Stimulated activated naive CD8-positive, alpha-beta T cell treated with anti-CD3 and anti-CD28 coated beads, Interleukin-15, amount 100 ng/mL, for 72 hours (primary cell): Measurements from ENCODE around the gene PICK1.
"Not testable (repeated sequence)": the region's sequence is repeated elsewhere in the genome, so short reads cannot be mapped to it uniquely, and the experiment has no call there.

Source experiments
- ATAC-seq: fragments of 150-1000 bp; cut with Tn5 transposase; 2 replicates; pipeline ENCODE4 v1.10.0; 2021; ENCODE audit warnings: mild to moderate bottlenecking, moderate library complexity
- DNase-seq, 2 donors: peaks; one replicate each; pipeline ENCODE4 v3.0.0; 2021 to 2022
- H3K27ac Mint-ChIP-seq, 2 donors: one replicate each; pipeline ENCODE4 v1.8.0; 2022; ENCODE audit warnings: mild to moderate bottlenecking in 2 of 2, mixed read lengths in 2 of 2, moderate library complexity in 2 of 2
- H3K27me3 Mint-ChIP-seq: one replicate; pipeline ENCODE4 v1.8.0; 2022; ENCODE audit warnings: mixed read lengths
- H3K4me1 Mint-ChIP-seq: one replicate; pipeline ENCODE4 v1.8.0; 2022; ENCODE audit warnings: mild to moderate bottlenecking, mixed read lengths
- H3K4me3 Mint-ChIP-seq, 2 donors: one replicate each; pipeline ENCODE4 v1.8.0; 2022; ENCODE audit warnings: mild to moderate bottlenecking in 2 of 2, mixed read lengths in 2 of 2, moderate library complexity in 1 of 2
- H3K9me3 Mint-ChIP-seq, 2 donors: one replicate each; pipeline ENCODE4 v1.8.0; 2022; ENCODE audit warnings: mixed read lengths in 2 of 2

PICK1 gene

GRCh38 chr22:38027487-38027886, 29.7 kb upstream of the PICK1 start:
- no peak for ATAC-seq
- DNase-seq, result no peak
- Mint-ChIP-seq H3K27me3 (no peaks in the 10 kb centered on the region), H3K9me3 (no peaks in the 10 kb centered on the region), H3K4me1 (no peaks in the 10 kb centered on the region), H3K27ac (no peak overlapping the region), H3K4me3 (no peak overlapping the region)

GRCh38 chr22:38028344-38029130, 28.7 kb upstream of the PICK1 start:
- no peaks in the 10 kb centered on the region for H3K9me3 Mint-ChIP-seq
- no peak overlapping the region for H3K27ac Mint-ChIP-seq
- no peaks in the 10 kb centered on the region for H3K4me1 Mint-ChIP-seq
- H3K27me3 Mint-ChIP-seq, result no peaks in the 10 kb centered on the region
- no peak for ATAC-seq
- H3K4me3 Mint-ChIP-seq, result no peak overlapping the region
- DNase-seq, result no peak

- Mint-ChIP-seq H3K4me3 (no peak overlapping the region), H3K27ac (no peak overlapping the region), H3K4me1 (no peaks in the 10 kb centered on the region), H3K27me3 (no peaks in the 10 kb centered on the region), H3K9me3 (no peaks in the 10 kb centered on the region)
- DNase-seq, result no peak
- ATAC-seq, result no peak
These were observed 27.8 kb upstream of the PICK1 start for GRCh38 chr22:38029370-38029769.

- DNase-seq (no peak), ATAC-seq (no peak)
- no peak overlapping the region for H3K4me3 Mint-ChIP-seq
- H3K27me3 Mint-ChIP-seq, result no peaks in the 10 kb centered on the region
- peak overlapping the region; percentile 27 to 72 for H3K27ac Mint-ChIP-seq
- no peaks in the 10 kb centered on the region for H3K4me1 Mint-ChIP-seq
- no peaks in the 10 kb centered on the region for H3K9me3 Mint-ChIP-seq
These were observed 27.3 kb upstream of the PICK1 start for GRCh38 chr22:38029901-38030300.

DNA sequence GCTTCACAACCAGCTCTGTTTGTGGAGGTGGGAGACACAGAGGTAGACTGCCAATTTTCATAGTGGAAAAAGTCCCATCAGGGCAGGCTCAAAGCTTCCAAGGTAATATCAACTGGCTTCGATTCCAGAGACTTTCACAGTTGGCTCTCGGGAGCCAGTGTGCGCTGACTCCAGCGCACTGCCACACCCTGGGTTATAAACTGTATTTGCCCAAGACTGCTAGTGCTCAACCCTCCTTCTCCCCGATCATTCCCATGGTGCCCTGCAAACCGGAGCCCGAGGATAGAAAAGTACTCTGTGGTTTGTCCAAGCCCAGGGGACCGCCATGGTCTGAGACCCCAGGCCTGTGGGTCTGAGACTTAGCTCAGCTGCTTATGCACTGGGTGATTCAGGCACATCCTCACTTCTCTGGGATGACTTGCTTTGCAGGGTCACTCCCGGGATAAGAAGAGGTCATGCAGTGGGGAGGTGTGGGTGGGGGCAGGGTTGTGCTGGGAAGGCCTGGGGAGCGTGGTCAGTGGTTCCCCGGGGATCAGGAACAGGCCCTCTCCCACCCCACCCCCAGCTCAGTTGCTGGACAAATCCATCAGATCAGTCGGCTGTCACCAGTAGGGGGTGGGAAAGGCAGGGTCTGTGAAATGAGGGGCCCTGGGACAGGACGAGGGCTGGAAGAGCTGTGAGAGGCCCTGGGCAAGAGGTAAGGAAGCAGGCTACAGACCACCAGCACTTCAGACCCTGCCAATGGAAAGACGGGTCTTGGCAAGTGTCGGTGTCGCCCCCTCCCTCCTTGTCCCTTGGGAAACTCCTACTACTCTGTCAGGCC, 26.7 kb upstream of the PICK1 start:
- ATAC-seq (no peak), DNase-seq (no peak)
- peak overlapping the region in 1 of 2 donors; percentile 27 for H3K27ac Mint-ChIP-seq
- H3K4me1 Mint-ChIP-seq, result no peaks in the 10 kb centered on the region
- H3K4me3 Mint-ChIP-seq, result no peak overlapping the region
- H3K27me3 Mint-ChIP-seq, result no peaks in the 10 kb centered on the region
- no peaks in the 10 kb centered on the region for H3K9me3 Mint-ChIP-seq

GRCh38 chr22:38031491-38031890, 25.7 kb upstream of the PICK1 start:
- no peak overlapping the region for H3K4me3 Mint-ChIP-seq
- ATAC-seq, result no peak
- DNase-seq, result no peak
- no peaks in the 10 kb centered on the region for H3K9me3 Mint-ChIP-seq
- H3K4me1 Mint-ChIP-seq, result no peaks in the 10 kb centered on the region
- H3K27ac Mint-ChIP-seq, result no peak overlapping the region
- no peaks in the 10 kb centered on the region for H3K27me3 Mint-ChIP-seq

DNA sequence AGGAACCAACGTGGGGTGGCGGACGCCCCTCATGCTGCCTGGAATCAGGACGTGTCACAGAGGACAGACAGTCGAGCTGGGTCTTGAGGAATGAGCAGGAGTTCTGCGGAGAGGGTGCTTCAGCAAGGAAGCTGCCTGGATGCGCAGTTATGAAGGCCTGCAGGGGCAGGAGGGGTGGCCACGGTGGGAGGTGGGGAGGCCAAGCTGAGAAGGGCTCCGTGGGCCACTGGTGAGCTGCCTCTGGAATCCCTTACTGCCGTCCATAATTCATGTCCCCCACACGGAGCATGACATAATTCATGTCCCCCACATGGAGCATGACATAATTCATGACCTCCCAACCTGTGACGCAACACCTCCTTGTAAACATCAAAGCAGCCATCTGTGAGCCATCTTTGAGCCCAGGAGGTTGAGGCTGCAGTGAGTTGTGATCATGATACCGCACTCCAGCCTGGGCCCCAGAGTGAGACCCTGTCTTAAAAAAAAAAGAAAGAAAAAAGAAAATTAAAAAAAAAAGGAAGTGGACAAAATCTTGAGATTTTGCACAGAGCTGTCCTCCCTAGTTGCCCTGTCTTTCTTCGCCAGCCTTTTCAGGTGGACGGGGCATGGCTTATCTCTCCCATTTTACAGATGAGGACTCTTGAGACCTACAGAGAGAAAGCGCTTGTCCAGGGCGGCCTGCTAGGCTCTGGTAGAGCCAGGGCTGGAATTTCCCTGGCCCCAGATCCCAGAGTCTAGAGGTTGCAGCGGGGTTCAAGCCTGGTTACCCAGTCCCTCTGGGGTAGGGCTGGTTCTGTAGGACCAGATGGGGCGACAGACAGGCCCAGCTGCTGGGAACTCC, 24.3 kb upstream of the PICK1 start:
- Mint-ChIP-seq H3K9me3 (no peaks in the 10 kb centered on the region), H3K4me1 (no peaks in the 10 kb centered on the region), H3K4me3 (no peak overlapping the region), H3K27me3 (no peaks in the 10 kb centered on the region), H3K27ac (no peak overlapping the region)
- ATAC-seq (no peak), DNase-seq (no peak)

DNA sequence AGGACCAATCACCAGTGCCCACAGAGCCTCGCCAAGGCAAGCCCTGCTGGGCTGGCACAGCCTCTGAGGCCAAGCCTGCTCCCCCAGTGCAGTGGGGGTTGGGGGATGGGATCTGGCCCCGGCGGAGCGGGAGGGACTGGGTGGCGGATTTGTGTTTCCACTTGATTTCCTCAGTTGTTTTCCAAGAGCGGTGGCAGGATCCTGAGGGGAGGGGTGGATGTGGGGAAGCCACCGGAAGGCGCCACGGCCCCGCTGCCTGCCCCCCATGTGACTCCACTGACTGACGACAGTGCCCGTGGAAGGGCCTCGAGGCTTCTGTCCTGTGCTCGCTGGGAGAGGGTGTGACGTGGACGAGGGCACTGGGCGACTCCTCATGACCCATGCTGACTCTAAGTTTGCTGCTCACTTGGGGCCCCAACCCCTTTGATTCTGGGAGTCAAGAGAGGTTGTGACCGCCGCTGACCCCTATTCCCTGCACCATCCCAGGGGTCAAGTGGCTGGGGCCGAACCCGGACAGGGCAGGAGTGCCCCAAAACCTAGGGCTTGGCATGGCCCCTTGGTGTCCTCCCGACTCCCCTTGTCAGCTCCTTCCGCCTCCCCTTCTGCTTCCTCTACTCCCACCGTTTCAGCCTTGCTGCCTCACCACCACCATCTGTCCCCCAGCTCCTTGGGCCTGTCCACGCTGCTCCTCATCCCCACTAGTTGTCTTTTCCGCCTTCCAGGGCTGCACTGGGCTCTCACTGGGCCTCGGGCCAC, 23.5 kb upstream of the PICK1 start:
- no peaks in the 10 kb centered on the region for H3K27me3 Mint-ChIP-seq
- no peak for ATAC-seq

DNA sequence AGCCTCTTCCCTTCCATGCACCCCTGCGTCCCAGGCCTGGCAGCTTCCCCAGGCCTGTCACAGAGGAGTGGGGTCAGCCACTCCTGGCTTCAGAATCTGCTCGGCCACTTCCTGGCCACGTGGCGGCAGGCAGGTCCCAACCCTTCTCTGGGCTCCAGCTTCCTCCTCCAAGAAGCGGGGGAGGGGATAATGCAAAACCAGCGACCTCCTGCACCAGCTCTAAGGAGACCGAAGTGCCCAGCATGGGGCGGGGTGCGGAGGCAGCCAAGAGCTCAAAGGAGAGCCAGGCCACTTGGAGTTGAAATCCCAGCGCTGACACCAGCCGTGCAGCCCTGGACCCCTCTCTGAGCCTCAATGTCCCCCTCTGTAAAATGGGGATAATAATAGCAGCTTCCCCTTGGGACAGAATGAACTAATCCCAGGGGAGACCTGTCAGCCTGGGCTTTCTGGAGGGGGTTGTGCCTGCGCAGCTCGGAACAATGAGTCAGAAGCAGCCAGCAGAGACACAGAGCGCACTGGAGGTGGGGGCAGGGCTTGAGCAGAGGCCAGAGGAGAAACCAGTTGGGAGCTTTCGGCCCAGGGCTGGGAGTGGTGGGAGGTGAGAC, 22.8 kb upstream of the PICK1 start:
- no peaks in the 10 kb centered on the region for H3K27me3 Mint-ChIP-seq
- H3K4me1 Mint-ChIP-seq, result no peaks in the 10 kb centered on the region
- no peak overlapping the region for H3K27ac Mint-ChIP-seq
- H3K4me3 Mint-ChIP-seq, result no peak overlapping the region
- no peak for ATAC-seq
- no peaks in the 10 kb centered on the region for H3K9me3 Mint-ChIP-seq
- DNase-seq, result no peak

More for the DNA sequence above, 23.5 kb upstream of the PICK1 start:
- no peak overlapping the region for H3K4me3 Mint-ChIP-seq
- H3K4me1 Mint-ChIP-seq, result no peaks in the 10 kb centered on the region
- no peaks in the 10 kb centered on the region for H3K9me3 Mint-ChIP-seq
- no peak for DNase-seq
- H3K27ac Mint-ChIP-seq, result no peak overlapping the region

DNA sequence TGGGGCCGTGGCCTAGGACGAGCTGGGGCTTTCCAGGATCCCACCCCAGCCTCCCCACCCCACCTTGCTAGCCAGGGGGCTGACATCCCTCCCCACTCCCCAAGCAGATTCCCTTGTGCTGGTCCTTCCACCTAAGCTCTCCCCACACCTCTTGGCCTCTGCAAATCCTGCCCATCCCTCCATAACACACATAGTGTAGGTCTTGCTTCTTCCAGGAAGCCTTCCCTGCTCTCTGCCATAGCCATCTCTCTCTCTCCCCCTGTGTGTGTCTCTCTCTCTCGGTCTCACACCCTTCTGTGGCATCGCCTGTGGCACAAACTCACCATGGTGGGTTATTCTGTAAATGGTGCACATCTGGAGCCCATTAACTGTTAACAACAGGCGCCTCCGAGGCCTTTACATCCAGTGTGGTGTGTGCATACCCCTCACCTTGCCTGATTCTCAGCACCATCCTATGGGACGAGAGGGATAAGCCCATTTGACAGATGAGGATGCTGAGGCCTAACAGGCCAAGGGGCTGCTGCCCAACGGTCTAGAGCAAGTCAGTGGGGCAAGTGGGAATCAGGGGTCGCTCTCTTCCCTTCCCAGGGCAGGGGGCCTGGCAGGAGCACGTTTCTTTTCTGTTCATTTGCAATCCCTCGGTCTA, 22.2 kb upstream of the PICK1 start:
- ATAC-seq (no peak), DNase-seq (no peak)
- peak overlapping the region in 1 of 2 donors; percentile 42 for H3K27ac Mint-ChIP-seq
- H3K9me3 Mint-ChIP-seq, result no peaks in the 10 kb centered on the region
- H3K4me1 Mint-ChIP-seq, result no peaks in the 10 kb centered on the region
- H3K4me3 Mint-ChIP-seq, result no peak overlapping the region
- H3K27me3 Mint-ChIP-seq, result no peaks in the 10 kb centered on the region

DNA sequence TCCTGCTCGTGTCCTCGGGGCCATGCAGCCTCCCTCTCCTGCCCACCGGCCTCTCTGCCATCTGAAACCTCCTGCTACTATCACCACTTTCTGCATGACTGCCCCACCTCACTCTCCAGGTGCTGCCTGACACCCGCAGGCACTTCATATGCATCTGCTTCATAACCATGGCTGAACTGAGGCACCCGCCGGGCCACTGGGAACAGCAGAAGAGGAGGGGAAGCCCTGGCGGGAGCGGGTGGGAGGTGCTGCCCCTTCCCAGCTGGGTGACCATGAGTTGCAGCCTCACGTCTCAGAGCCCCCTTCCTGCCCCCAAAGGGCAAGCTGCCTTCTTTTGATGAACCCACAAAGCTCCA, 21.7 kb upstream of the PICK1 start:
- Mint-ChIP-seq H3K9me3 (no peaks in the 10 kb centered on the region), H3K27ac (no peak overlapping the region), H3K4me3 (no peak overlapping the region), H3K27me3 (no peaks in the 10 kb centered on the region), H3K4me1 (no peaks in the 10 kb centered on the region)
- ATAC-seq (no peak), DNase-seq (no peak)

DNA sequence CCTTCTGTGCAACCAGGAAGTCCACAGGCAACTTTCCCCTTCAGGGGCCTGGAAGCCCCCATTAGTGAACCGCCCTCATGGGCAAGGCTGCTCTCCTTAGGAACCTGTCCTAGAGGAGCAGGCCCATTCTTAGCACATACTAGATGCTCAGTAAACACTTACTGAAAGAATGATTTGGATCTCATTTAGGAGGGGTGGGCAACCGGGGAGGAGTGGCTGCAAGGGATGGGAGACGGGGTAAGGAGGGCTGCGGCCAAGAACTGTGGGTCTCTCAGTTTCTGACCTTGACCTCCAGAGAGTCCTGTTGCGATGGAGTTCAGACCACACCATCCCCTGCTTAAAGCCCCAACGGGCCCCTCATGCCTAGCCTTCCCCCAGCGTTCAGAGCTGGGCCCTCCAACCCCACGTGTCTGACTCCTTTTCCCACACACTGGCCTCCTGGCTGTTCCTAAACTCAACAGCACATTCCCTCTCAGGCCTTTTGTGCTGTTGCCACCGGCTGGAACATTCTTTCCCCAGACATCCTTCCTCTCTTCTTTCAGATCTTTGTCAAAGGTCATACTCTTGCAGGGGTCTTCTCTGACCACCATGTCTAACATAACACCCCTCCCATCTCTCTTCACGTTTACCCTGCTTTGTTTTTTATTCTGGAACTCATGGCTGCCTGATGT, 20.7 kb upstream of the PICK1 start:
- no peak for DNase-seq
- Mint-ChIP-seq H3K4me1 (no peaks in the 10 kb centered on the region), H3K27me3 (no peaks in the 10 kb centered on the region), H3K4me3 (no peak overlapping the region), H3K9me3 (no peaks in the 10 kb centered on the region), H3K27ac (no peak overlapping the region)
- no peak for ATAC-seq

DNA sequence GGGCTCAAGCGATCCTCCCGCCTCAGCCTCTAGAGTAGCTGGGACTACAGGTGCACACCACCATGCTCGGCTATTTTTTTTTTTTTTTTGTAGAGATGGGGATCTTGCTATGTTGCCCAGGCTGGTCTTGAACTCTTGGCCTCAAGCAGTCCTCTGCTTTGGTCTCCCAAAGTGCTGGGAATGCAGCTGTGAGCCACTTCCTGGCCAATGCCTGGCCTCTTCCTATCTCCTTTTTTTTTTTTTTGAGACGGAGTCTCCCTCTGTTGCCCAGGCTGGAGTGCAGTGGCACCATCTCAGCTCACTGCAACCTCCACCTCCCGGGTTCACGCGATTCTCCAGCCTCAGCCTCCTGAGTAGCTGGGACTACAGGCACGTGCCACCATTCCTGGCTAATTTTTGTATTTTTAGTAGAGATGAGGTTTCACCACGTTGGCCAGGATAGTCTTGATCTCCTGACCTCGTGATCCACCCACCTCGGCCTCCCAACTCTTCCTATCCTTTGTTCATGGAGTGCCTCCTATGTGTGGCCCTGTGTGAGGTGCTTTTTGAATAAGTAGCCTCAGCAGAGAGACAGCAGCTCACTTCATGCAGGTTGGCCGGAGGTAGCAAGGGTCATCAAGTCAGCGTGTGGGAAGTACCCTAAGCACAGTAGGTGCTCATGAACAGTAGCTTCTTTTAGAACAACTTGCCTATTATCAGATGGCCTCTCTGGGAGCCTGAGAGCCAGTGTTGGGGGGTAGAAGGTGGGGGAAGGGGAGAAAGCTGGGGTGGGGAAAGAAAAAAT, 19.6 kb upstream of the PICK1 start:
- not testable (repeated sequence) for ATAC-seq, H3K27ac Mint-ChIP-seq, DNase-seq, H3K9me3 Mint-ChIP-seq, H3K4me3 Mint-ChIP-seq, H3K4me1 Mint-ChIP-seq, H3K27me3 Mint-ChIP-seq
